Fibroblast of lung (primary cell): ENCODE measurements around the gene RPRD1B.

Source experiments
- EZH2 ChIP-seq: IDR thresholded peaks from 2 replicates; pipeline ENCODE4 v1.5.1; 2012; ENCODE audit warnings: low read length, control low read depth, mild to moderate bottlenecking; ENCODE audit errors: missing control alignments
- TF ChIP-seq, protein P1 (sequence below), 2 donors: IDR thresholded peaks in 1 of 2; conservative IDR thresholded peaks in 1 of 2; 1 replicate in 1 of 2; 2 replicates in 1 of 2; pipeline ENCODE4 v1.5.1; 2011 to 2012; ENCODE audit warnings: low read length in 2 of 2, control low read depth in 1 of 2, inconsistent platforms in 1 of 2, low read depth in 1 of 2, mild to moderate bottlenecking in 1 of 2

DNA sequence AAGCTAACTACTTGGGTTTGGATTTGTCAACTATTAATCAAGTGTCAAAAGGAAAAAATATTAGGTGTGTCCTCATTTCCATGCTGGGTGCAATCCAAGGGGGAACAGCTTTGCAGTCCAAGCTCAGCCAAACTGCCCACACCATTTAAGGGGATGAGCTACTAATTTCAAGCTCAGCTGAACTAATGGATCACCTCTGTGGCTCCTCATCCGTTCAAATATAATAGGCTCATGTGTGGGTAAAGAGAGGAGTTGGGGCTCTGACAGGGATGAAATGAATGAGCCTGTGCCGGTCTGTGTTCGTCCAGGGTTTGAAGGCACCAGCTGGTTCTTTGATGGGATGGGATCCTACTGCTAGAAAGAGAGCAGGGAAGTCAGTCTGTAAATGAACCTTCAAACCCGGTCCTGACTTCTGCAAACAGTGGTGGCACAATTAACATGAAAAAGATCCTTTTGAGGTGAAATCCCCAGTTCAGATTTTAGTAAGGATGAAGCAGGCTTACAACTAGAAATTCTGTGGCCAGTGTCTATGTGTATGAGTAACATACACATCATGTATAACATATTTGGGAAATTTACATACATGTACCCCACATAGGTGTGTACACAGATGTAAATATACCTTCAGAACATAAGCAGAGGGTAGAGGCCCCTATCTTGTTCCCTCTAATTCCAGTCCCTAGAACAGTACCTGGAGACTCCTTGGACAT, 42.2 kb upstream of the RPRD1B start:
- TF ChIP-seq, protein P1, sequence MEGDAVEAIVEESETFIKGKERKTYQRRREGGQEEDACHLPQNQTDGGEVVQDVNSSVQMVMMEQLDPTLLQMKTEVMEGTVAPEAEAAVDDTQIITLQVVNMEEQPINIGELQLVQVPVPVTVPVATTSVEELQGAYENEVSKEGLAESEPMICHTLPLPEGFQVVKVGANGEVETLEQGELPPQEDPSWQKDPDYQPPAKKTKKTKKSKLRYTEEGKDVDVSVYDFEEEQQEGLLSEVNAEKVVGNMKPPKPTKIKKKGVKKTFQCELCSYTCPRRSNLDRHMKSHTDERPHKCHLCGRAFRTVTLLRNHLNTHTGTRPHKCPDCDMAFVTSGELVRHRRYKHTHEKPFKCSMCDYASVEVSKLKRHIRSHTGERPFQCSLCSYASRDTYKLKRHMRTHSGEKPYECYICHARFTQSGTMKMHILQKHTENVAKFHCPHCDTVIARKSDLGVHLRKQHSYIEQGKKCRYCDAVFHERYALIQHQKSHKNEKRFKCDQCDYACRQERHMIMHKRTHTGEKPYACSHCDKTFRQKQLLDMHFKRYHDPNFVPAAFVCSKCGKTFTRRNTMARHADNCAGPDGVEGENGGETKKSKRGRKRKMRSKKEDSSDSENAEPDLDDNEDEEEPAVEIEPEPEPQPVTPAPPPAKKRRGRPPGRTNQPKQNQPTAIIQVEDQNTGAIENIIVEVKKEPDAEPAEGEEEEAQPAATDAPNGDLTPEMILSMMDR (conservative IDR thresholded peaks at IDR 0.05 in 1 of 2, IDR thresholded peaks at IDR 0.05 in 1 of 2; ENCODE audit: low read depth in 1 of 2, low read length in 2 of 2), result no peak
- no peak for TF ChIP-seq EZH2
